Liver (tissue), 9 donors: Measurements from ENCODE around the gene CAMK1G. TPM values are rescaled to one million over a fixed set of nuclear protein-coding genes. Genes with fewer than 3 reads are reported as not detected.

Source experiments
- DNase-seq: peaks from one replicate; pipeline ENCODE4 v3.0.0-alpha.2; 2017; ENCODE audit warnings: low spot score
- H3K27ac ChIP-seq, 2 donors: one replicate each; pipeline ENCODE4 v1.7.0; 2013; ENCODE audit warnings: inconsistent platforms in 2 of 2, low read length in 2 of 2, control low read depth in 1 of 2, low read depth in 1 of 2, mild to moderate bottlenecking in 1 of 2
- H3K27me3 ChIP-seq, 4 donors: one replicate each; pipeline versions ENCODE4 v1.6.1 to v1.7.0; 2013; ENCODE audit warnings: low read length in 3 of 4, inconsistent platforms in 1 of 4, mild to moderate bottlenecking in 1 of 4, moderate library complexity in 1 of 4; ENCODE audit not compliant: control insufficient read depth in 4 of 4, insufficient read depth in 4 of 4
- H3K36me3 ChIP-seq, 4 donors: one replicate each; pipeline versions ENCODE4 v1.6.1 to v1.7.0; 2013; ENCODE audit warnings: low read length in 3 of 4, mild to moderate bottlenecking in 3 of 4, low read depth in 1 of 4, moderate library complexity in 1 of 4; ENCODE audit not compliant: control insufficient read depth in 4 of 4, insufficient read depth in 3 of 4
- H3K4me1 ChIP-seq, 4 donors: one replicate each; pipeline versions ENCODE4 v1.6.1 to v1.7.0; 2013; ENCODE audit warnings: low read length in 3 of 4, mild to moderate bottlenecking in 3 of 4, moderate library complexity in 1 of 4; ENCODE audit not compliant: control insufficient read depth in 4 of 4, insufficient read depth in 4 of 4
- H3K4me3 ChIP-seq, 3 donors: one replicate each; pipeline versions ENCODE4 v1.6.1 to v1.7.0; 2013; ENCODE audit warnings: low read length in 3 of 3, control low read depth in 1 of 3, low read depth in 1 of 3, mild to moderate bottlenecking in 1 of 3
- H3K9ac ChIP-seq, 2 donors: one replicate each; pipeline ENCODE4 v1.7.0; 2013; ENCODE audit warnings: low read length in 2 of 2, mild to moderate bottlenecking in 2 of 2, moderate library complexity in 2 of 2, control low read depth in 1 of 2, low read depth in 1 of 2
- H3K9me3 ChIP-seq, 4 donors: one replicate each; pipeline versions ENCODE4 v1.6.1 to v1.7.0; 2013; ENCODE audit warnings: low read length in 3 of 4; ENCODE audit not compliant: control insufficient read depth in 4 of 4
- ATF3 ChIP-seq: IDR thresholded peaks from 2 replicates; pipeline ENCODE4 v1.6.1; 2016; ENCODE audit warnings: antibody characterized with exemption
- CTCF ChIP-seq: fragments of 150-350 bp; IDR thresholded peaks from 2 replicates; pipeline ENCODE4 v1.5.1; 2017; ENCODE audit warnings: improper control_type of control experiment, low read depth, low read length; ENCODE audit not compliant: missing input control
- EGR1 ChIP-seq, 2 donors: IDR thresholded peaks; 2 replicates each; pipeline ENCODE4 v1.6.1; 2016 to 2018; ENCODE audit warnings: antibody characterized with exemption in 2 of 2, low read depth in 2 of 2
- FOXA1 ChIP-seq: IDR thresholded peaks from 2 replicates; pipeline ENCODE4 v1.6.1; 2016; ENCODE audit warnings: antibody characterized with exemption
- FOXA2 ChIP-seq: IDR thresholded peaks from 2 replicates; pipeline ENCODE4 v1.6.1; 2016; ENCODE audit warnings: antibody characterized with exemption
- GABPA ChIP-seq, 2 donors: IDR thresholded peaks in 1 of 2; conservative IDR thresholded peaks in 1 of 2; 2 replicates each; pipeline ENCODE4 v1.6.1; 2016; ENCODE audit warnings: antibody characterized with exemption in 2 of 2, mild to moderate bottlenecking in 1 of 2, moderate library complexity in 1 of 2
- HNF4A ChIP-seq, 2 donors: conservative IDR thresholded peaks; 2 replicates each; pipeline ENCODE4 v1.6.1; 2016; ENCODE audit warnings: antibody characterized with exemption in 2 of 2, mild to moderate bottlenecking in 2 of 2
- HNF4G ChIP-seq: IDR thresholded peaks from 2 replicates; pipeline ENCODE4 v1.6.1; 2016; ENCODE audit warnings: antibody characterized with exemption
- JUND ChIP-seq, 2 donors: IDR thresholded peaks; 2 replicates each; pipeline ENCODE4 v1.6.1; 2016; ENCODE audit warnings: antibody characterized with exemption in 2 of 2
- MAX ChIP-seq: IDR thresholded peaks from 2 replicates; pipeline ENCODE4 v1.6.1; 2016; ENCODE audit warnings: antibody characterized with exemption
- NR2F2 ChIP-seq: IDR thresholded peaks from 2 replicates; pipeline ENCODE4 v1.6.1; 2016; ENCODE audit warnings: antibody characterized with exemption
- RAD21 ChIP-seq, 2 donors: IDR thresholded peaks; 2 replicates each; pipeline ENCODE4 v1.6.1; 2016; ENCODE audit warnings: antibody characterized with exemption in 2 of 2, mild to moderate bottlenecking in 2 of 2
- REST ChIP-seq: IDR thresholded peaks from 2 replicates; pipeline ENCODE4 v1.6.1; 2016; ENCODE audit warnings: antibody characterized with exemption, mild to moderate bottlenecking
- RXRA ChIP-seq, 2 donors: IDR thresholded peaks; 2 replicates each; pipeline ENCODE4 v1.6.1; 2017 to 2018; ENCODE audit warnings: antibody characterized with exemption in 2 of 2, mild to moderate bottlenecking in 1 of 2
- SP1 ChIP-seq: IDR thresholded peaks from 2 replicates; pipeline ENCODE4 v1.6.1; 2018; ENCODE audit warnings: antibody characterized with exemption, mild to moderate bottlenecking
- TAF1 ChIP-seq: conservative IDR thresholded peaks from 2 replicates; pipeline ENCODE4 v1.6.1; 2016; ENCODE audit warnings: antibody characterized with exemption, mild to moderate bottlenecking
- YY1 ChIP-seq: IDR thresholded peaks from 2 replicates; pipeline ENCODE4 v1.6.1; 2016; ENCODE audit warnings: antibody characterized with exemption, mild to moderate bottlenecking
- ZBTB33 ChIP-seq: IDR thresholded peaks from 2 replicates; pipeline ENCODE4 v1.6.1; 2016; ENCODE audit warnings: antibody characterized with exemption
- WGBS: extraction: QIAGEN DNeasy Blood & Tissue Kit; methylation state at CpG from one replicate; pipeline ENCODE4 v1.1.7; 2013; 5-methylcytosine and 5-hydroxymethylcytosine counted together
- polyA plus RNA-seq, 2 donors: library from polyadenylated mRNA; stranded (reverse) in 1 of 2; unstranded in 1 of 2; fragments of 200-250 nt in 1 of 2; fragments of >200 nt in 1 of 2; fragmentation: Nextera tagmentation in 1 of 2; extraction: Ambion mirVana in 1 of 2; gene quantifications; one replicate each; pipeline versions ENCODE4 v1.2.1 to v1.2.3, GENCODE V29; 2013 to 2015
- total RNA-seq, 2 donors: library from RNA; depleted of rRNA; stranded (reverse); fragments of >200 nt; gene quantifications; one replicate each; pipeline ENCODE4 v1.2.3, GENCODE V29; 2014
- donor health status: healthy.
- donor health status: healthy.
- donor health status: healthy.
- donor health status: healthy.
- donor health status: healthy.

Gene CAMK1G
- total and polyA plus RNA-seq, 4 donors = 0.03 to 0.25 (median 0.14) TPM; not detected in 1

GRCh38 chr1:209614906-209615305 is 31.4 kb downstream of the CAMK1G start:
- H3K27me3 ChIP-seq = no peaks in the 10 kb centered on the region
- no peak overlapping the region for H3K9ac ChIP-seq
- H3K9me3 ChIP-seq = no peaks in the 10 kb centered on the region
- 95% methylated on average over 5 of the region's 5 CpGs for WGBS
- H3K4me3 ChIP-seq = no peak overlapping the region
- peaks cover 0 to 3% (median 0%) of the 10 kb centered on the region in 4 donors for H3K4me1 ChIP-seq
- TF ChIP-seq ZBTB33 = no peak
- TF ChIP-seq SP1 = no peak
- no peak for TF ChIP-seq MAX
- no peak for TF ChIP-seq HNF4A (conservative IDR thresholded peaks at IDR 0.05)
- TF ChIP-seq EGR1 (IDR thresholded peaks at IDR 0.05; ENCODE audit: low read depth in 2 of 2) = no peak
- no peak for TF ChIP-seq GABPA (IDR thresholded peaks at IDR 0.05 in 1 of 2, conservative IDR thresholded peaks at IDR 0.05 in 1 of 2)
- no peak for TF ChIP-seq YY1
- no peak for TF ChIP-seq REST
- no peak for TF ChIP-seq FOXA2
- TF ChIP-seq HNF4G = no peak
- H3K36me3 ChIP-seq = peaks cover 0 to 4% (median under 1%) of the 10 kb centered on the region in 4 donors
- DNase-seq = no peak
- no peak overlapping the region for H3K27ac ChIP-seq

- peaks cover 0 to 4% (median 2%) of the 10 kb centered on the region in 4 donors for H3K4me1 ChIP-seq
- H3K27me3 ChIP-seq = no peaks in the 10 kb centered on the region
- no peak overlapping the region for H3K27ac ChIP-seq
- H3K9ac ChIP-seq = no peak overlapping the region
- WGBS = 97% methylated on average over 5 of the region's 5 CpGs
- no peaks in the 10 kb centered on the region for H3K9me3 ChIP-seq
- no peak overlapping the region for H3K4me3 ChIP-seq
- no peak for DNase-seq
- peaks cover 0 to 4% (median under 1%) of the 10 kb centered on the region in 4 donors for H3K36me3 ChIP-seq
- TF ChIP-seq FOXA1 (no peak), ATF3 (no peak), RAD21 (IDR thresholded peaks at IDR 0.05) (no peak), JUND (IDR thresholded peaks at IDR 0.05) (no peak), HNF4A (conservative IDR thresholded peaks at IDR 0.05) (no peak), RXRA (IDR thresholded peaks at IDR 0.05) (no peak), EGR1 (IDR thresholded peaks at IDR 0.05; ENCODE audit: low read depth in 2 of 2) (no peak), CTCF (no peak), YY1 (no peak), NR2F2 (no peak), TAF1 (no peak), ZBTB33 (no peak), FOXA2 (no peak), HNF4G (no peak), MAX (no peak)
Observed at GRCh38 chr1:209616366-209617046, 33.0 kb downstream of the CAMK1G start.
